GM21723 (cell line): ENCODE measurements around the gene THBS2.

ENCODE experiments used
- ATAC-seq: cut with Tn5 transposase; IDR thresholded peaks from one replicate; pipeline ENCODE4 v1.9.1; 2021; ENCODE audit warnings: mild to moderate bottlenecking, moderate library complexity; ENCODE audit not compliant: unreplicated experiment

THBS2 gene

GRCh38 chr6:169168706-169169105 is 84.9 kb downstream of the THBS2 start:
- no peak for ATAC-seq

- ATAC-seq: no peak
Measured at GRCh38 chr6:169168302-169168630, 85.4 kb downstream of the THBS2 start.

- ATAC-seq: no peak
Measured at GRCh38 chr6:169167581-169168301, 85.9 kb downstream of the THBS2 start.

- ATAC-seq: no peak
Measured at GRCh38 chr6:169166896-169167580, 86.6 kb downstream of the THBS2 start.
